Right lobe of liver (tissue), 4 donors: Measurements from ENCODE around the gene GATA5.
"Not testable (repeated sequence)": the region's sequence is repeated elsewhere in the genome, so short reads cannot be mapped to it uniquely, and the experiment has no call there.

Source experiments
- CTCF ChIP-seq, 4 donors: fragments of 200-600 bp in 3 of 4; fragments of 450-650 bp in 1 of 4; IDR thresholded peaks; one replicate each; pipeline versions ENCODE4 v1.5.1 to v1.8.0; 2016 to 2022; ENCODE audit warnings: antibody characterized with exemption in 4 of 4, mild to moderate bottlenecking in 2 of 4
- POLR2A ChIP-seq: fragments of 450-650 bp; IDR thresholded peaks from one replicate; pipeline ENCODE4 v1.6.1; 2017; ENCODE audit warnings: antibody characterized with exemption, mild to moderate bottlenecking
- donor health status: DM: no; HTN: no; CAD: no.
- donor health status: DM: no; HTN: no; CAD: no.
- donor health status: DM: no; HTN: yes; CAD: no.

- TF ChIP-seq CTCF (IDR thresholded peaks at IDR 0.05); POLR2A: not testable (repeated sequence)
Observed at GRCh38 chr20:62490783-62491182, 15.0 kb upstream of the GATA5 start.
